Activated CD8-positive, alpha-beta T cell treated with anti-CD3 and anti-CD28 coated beads for 36 hours (primary cell): ENCODE measurements around the gene FAM221B. TPM values are rescaled to one million over a fixed set of nuclear protein-coding genes. Genes with fewer than 3 reads are reported as not detected.

Experiments
- ATAC-seq: fragments of 200-7000 bp; cut with Tn5 transposase; one replicate; pipeline ENCODE4 v1.10.0; 2021; ENCODE audit warnings: mild to moderate bottlenecking, moderate library complexity
- CTCF ChIA-PET: fragments of 350-600 bp; sonication (Branson Sonifier 250); formaldehyde crosslinking; loops from one replicate; lab custom pipeline; 2021; ENCODE audit warnings: antibody characterized with exemption; lab: Charles Lee
- POLR2A ChIA-PET: fragments of 350-600 bp; sonication (Branson Sonifier 250); formaldehyde crosslinking; loops from one replicate; lab custom pipeline; 2021; ENCODE audit warnings: antibody characterized with exemption; lab: Charles Lee
- DNase-seq: peaks from one replicate; pipeline ENCODE4 v3.0.0-alpha.2; 2020
- H3K27ac Mint-ChIP-seq: one replicate; pipeline ENCODE4 v1.8.0; 2021; ENCODE audit warnings: mild to moderate bottlenecking, mixed read lengths
- H3K27me3 Mint-ChIP-seq: one replicate; pipeline ENCODE4 v1.8.0; 2021; ENCODE audit warnings: mixed read lengths
- H3K36me3 Mint-ChIP-seq: one replicate; pipeline ENCODE4 v1.8.0; 2021; ENCODE audit warnings: low read depth, mixed read lengths
- H3K4me1 Mint-ChIP-seq: one replicate; pipeline ENCODE4 v1.8.0; 2021; ENCODE audit warnings: low read depth, mixed read lengths
- H3K4me3 Mint-ChIP-seq: one replicate; pipeline ENCODE4 v1.8.0; 2021; ENCODE audit warnings: mild to moderate bottlenecking, moderate library complexity, mixed read lengths
- H3K9me3 Mint-ChIP-seq: one replicate; pipeline ENCODE4 v1.8.0; 2021; ENCODE audit warnings: mixed read lengths
- intact Hi-C: fragments of 100-400 bp; cut with micrococcal nuclease; formaldehyde crosslinking; loops from one replicate; pipeline ENCODE4 v1.10.0; 2022
- total RNA-seq, 2 experiments: library from RNA; stranded (reverse); gene quantifications; one replicate each; pipeline ENCODE4 v1.2.3, GENCODE V29; 2021
- TF ChIP-seq, protein P1 (sequence below): fragments of 200-600 bp; IDR thresholded peaks from one replicate; pipeline ENCODE4 v1.8.0; 2022; ENCODE audit warnings: antibody characterized with exemption, mild to moderate bottlenecking

FAM221B gene
- total RNA-seq, 2 experiments from 2014 or later, result not detected

DNA sequence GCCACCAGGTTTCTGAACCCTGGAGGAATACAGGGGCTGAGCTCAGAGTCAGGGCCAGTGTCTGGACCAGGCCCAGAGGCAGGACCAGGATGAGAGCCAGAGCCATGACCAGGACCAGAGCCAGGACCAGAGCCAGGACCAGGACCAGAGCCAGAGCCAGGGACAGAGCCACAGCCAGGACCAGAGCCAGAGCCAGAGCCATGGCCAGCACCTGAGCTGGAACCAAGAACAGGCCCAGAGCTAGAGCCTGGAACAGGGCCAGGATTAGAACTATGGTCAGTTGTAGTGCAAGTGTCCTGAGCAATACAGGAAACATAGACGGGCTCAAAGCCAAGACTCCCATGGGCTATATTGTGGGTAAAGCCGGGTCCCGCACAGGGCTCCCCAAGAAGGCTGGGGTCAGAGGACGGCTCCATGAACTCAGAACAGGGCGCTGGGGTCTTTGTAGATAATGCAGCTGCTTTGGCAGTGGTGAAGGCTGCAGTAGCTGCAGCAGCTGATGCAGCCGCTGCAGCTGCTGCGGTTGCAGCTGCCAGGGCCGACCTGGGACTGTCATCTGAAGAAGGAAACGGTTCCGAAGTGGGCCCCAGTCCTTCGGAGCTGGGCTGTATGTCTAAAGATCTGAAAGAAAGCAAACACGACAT is 17.0 kb downstream of the FAM221B start:
- intact Hi-C loops, result loop anchor here (10.0 kb wide), 1 partner anchor 157 kb away; the partner anchor contains the start of genes CCDC107, RMRP and SIT1
- Mint-ChIP-seq H3K27me3 (no peaks in the 10 kb centered on the region), H3K27ac (peak overlapping the region; percentile 91), H3K4me1 (peaks cover 37% of the 10 kb centered on the region), H3K4me3 (peak overlapping the region; percentile 92), H3K36me3 (peaks cover 9% of the 10 kb centered on the region), H3K9me3 (no peaks in the 10 kb centered on the region)
- CTCF ChIA-PET, result interaction anchor here (0.8 to 4.4 kb wide), 16 partner anchors 9 to 378 kb away, joined by 3 to 22 read pairs (median 4); partner anchors contain the start of genes CCDC107, GBA2, RGP1 and RMRP
- no peak for DNase-seq
- ATAC-seq, result no peak
- TF ChIP-seq, protein P1, sequence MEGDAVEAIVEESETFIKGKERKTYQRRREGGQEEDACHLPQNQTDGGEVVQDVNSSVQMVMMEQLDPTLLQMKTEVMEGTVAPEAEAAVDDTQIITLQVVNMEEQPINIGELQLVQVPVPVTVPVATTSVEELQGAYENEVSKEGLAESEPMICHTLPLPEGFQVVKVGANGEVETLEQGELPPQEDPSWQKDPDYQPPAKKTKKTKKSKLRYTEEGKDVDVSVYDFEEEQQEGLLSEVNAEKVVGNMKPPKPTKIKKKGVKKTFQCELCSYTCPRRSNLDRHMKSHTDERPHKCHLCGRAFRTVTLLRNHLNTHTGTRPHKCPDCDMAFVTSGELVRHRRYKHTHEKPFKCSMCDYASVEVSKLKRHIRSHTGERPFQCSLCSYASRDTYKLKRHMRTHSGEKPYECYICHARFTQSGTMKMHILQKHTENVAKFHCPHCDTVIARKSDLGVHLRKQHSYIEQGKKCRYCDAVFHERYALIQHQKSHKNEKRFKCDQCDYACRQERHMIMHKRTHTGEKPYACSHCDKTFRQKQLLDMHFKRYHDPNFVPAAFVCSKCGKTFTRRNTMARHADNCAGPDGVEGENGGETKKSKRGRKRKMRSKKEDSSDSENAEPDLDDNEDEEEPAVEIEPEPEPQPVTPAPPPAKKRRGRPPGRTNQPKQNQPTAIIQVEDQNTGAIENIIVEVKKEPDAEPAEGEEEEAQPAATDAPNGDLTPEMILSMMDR, result no peak
- POLR2A ChIA-PET, result interaction anchor here (0.7 to 2.4 kb wide), 7 partner anchors 11 to 208 kb away, joined by 3 to 6 read pairs (median 3); partner anchors contain the start of genes CCDC107, FAM221B, RMRP and TMEM8B

DNA sequence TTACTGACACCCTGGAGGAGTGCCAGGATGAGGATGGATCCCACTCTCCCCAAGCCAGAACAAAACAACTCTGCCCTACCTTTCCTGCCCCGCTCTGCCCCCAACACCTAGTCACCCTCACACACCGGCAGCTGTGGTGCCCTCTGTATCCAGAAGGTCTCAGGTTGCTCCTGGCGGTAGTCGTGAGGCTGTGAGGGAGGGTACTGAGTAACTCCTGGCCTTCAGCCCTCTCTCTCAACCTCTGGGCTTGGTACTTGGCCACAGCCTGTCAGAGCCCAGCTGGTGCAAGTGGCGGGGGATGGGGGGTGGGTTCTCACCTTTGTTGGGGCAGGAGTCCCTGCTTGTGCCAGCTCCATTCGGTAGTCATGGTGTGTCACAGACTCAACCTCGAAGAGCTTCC is 18.4 kb downstream of the FAM221B start:
- no peak overlapping the region for H3K27ac Mint-ChIP-seq
- TF ChIP-seq, protein P1, result no peak
- CTCF ChIA-PET, result interaction anchor here (1.4 to 2.8 kb wide), 2 partner anchors 17 to 93 kb away, joined by 4 to 18 read pairs; no protein-coding TSS in a partner anchor

DNA sequence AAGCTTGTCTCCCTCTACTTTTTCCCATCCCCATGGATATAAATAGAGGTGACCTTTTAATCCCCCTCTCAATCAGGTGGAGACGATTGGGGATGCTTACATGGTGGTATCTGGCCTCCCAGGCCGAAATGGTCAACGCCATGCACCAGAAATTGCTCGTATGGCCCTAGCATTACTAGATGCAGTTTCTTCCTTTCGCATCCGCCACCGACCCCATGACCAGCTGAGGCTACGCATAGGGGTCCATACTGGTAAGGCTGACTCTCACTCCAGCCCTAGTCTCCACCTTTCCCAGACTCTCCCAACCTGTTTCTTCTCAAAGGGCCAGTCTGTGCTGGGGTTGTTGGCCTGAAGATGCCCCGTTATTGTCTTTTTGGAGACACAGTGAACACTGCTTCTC is 20.1 kb downstream of the FAM221B start:
- DNase-seq (no peak), ATAC-seq (no peak)
- no peaks in the 10 kb centered on the region for H3K9me3 Mint-ChIP-seq
- H3K36me3 Mint-ChIP-seq, result peaks cover 11% of the 10 kb centered on the region
- no peak overlapping the region for H3K4me3 Mint-ChIP-seq
- H3K27me3 Mint-ChIP-seq, result no peaks in the 10 kb centered on the region
- TF ChIP-seq, protein P1, result no peak
- CTCF ChIA-PET, result interaction anchor here (5.8 kb wide), 1 partner anchor 19 kb away, joined by 30 read pairs; no protein-coding TSS in a partner anchor
- H3K4me1 Mint-ChIP-seq, result peaks cover 25% of the 10 kb centered on the region
- no peak overlapping the region for H3K27ac Mint-ChIP-seq
- POLR2A ChIA-PET, result no interaction called here
- intact Hi-C loops, result no loop called here

More for the DNA sequence above, 18.4 kb downstream of the FAM221B start:
- intact Hi-C loops, result loop anchor here (10.0 kb wide), 1 partner anchor 155 kb away; the partner anchor contains the start of genes CCDC107, RMRP and SIT1
- POLR2A ChIA-PET, result no interaction called here
- Mint-ChIP-seq H3K9me3 (no peaks in the 10 kb centered on the region), H3K27me3 (no peaks in the 10 kb centered on the region), H3K36me3 (peaks cover 13% of the 10 kb centered on the region), H3K4me1 (peaks cover 33% of the 10 kb centered on the region), H3K4me3 (no peak overlapping the region)
- DNase-seq, result no peak
- ATAC-seq, result no peak

DNA sequence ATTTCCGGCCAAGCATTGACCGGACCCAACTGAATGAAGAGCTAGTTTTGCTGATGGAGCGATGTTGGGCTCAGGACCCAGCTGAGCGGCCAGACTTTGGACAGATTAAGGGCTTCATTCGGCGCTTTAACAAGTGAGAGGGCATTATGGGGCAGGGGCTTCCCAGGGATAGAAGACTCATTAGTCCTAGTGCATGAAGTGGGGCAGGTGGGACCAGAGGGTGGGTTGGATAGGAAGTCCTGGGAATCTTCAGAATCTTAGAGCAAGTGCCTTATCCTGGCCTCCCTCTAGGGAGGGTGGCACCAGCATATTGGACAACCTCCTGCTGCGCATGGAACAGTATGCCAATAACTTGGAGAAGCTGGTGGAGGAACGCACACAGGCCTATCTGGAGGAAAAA is 22.4 kb downstream of the FAM221B start:
- Mint-ChIP-seq H3K27ac (no peak overlapping the region), H3K36me3 (peaks cover 12% of the 10 kb centered on the region), H3K4me1 (peaks cover 7% of the 10 kb centered on the region), H3K4me3 (no peak overlapping the region), H3K9me3 (no peaks in the 10 kb centered on the region), H3K27me3 (no peaks in the 10 kb centered on the region)
- no peak for DNase-seq
- ATAC-seq, result no peak
- ChIA-PET CTCF (interaction anchor here (1.1 to 5.8 kb wide), 4 partner anchors 17 to 202 kb away, joined by 3 to 30 read pairs (median 3); partner anchors contain the start of genes CCDC107 and RMRP), POLR2A (no interaction called here)
- TF ChIP-seq, protein P1, result no peak
- intact Hi-C loops, result no loop called here
